Heart left ventricle (tissue), 13 donors: ENCODE data around the gene MED27.

Experiments
- POLR2A ChIP-seq, 2 donors: fragments of 450-650 bp; IDR thresholded peaks; one replicate each; pipeline ENCODE4 v1.6.1; 2017; ENCODE audit warnings: antibody characterized with exemption in 2 of 2, mild to moderate bottlenecking in 2 of 2, moderate library complexity in 2 of 2
- TF ChIP-seq, protein P1 (sequence below), 12 donors: fragments of 200-600 bp; sonication (generic) in 4 of 12; IDR thresholded peaks; one replicate each; pipeline versions ENCODE4 v1.5.0 to v1.8.0; 2018 to 2022; ENCODE audit warnings: antibody characterized with exemption in 12 of 12, mild to moderate bottlenecking in 5 of 12
- donor health status: ischemic (EF 13 %, LVEDD 7.1; RV severe dilation, severe dysfunction).
- donor health status: DM: no; HTN: yes; CAD: no.
- donor health status: DM: no; HTN: no; CAD: no.
- donor health status: ischemic (EF 25% LVEDD 6.9; RV normal size, moderate dysfunction).
- donor health status: ischemic (EF 25% LVEDD 5.7; RV mildly dilated, moderate dysfunction).
- donor health status: ischemic (EF 35%, LVEDD 5.7; RV mildly dilated, moderate dysfunction).
- donor health status: nonischemic (EF 11% LVEDD 7.7; RV severe dilation, severe dysfunction).
- donor health status: DM: yes; HTN: yes; CAD: no.
- donor health status: PGD.
- donor health status: ischemic (EF 29% LVEDD 5.4; RV normal size, mild dysfunction).
- donor health status: nonischemic (EF 23%, LVEDD 6.1; RV moderate dilation, normal function).

- TF ChIP-seq POLR2A (IDR thresholded peaks at IDR 0.05): no peak
- TF ChIP-seq, protein P1, sequence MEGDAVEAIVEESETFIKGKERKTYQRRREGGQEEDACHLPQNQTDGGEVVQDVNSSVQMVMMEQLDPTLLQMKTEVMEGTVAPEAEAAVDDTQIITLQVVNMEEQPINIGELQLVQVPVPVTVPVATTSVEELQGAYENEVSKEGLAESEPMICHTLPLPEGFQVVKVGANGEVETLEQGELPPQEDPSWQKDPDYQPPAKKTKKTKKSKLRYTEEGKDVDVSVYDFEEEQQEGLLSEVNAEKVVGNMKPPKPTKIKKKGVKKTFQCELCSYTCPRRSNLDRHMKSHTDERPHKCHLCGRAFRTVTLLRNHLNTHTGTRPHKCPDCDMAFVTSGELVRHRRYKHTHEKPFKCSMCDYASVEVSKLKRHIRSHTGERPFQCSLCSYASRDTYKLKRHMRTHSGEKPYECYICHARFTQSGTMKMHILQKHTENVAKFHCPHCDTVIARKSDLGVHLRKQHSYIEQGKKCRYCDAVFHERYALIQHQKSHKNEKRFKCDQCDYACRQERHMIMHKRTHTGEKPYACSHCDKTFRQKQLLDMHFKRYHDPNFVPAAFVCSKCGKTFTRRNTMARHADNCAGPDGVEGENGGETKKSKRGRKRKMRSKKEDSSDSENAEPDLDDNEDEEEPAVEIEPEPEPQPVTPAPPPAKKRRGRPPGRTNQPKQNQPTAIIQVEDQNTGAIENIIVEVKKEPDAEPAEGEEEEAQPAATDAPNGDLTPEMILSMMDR (IDR thresholded peaks at IDR 0.05): no peak
Observed at GRCh38 chr9:131910572-131910971, 169.1 kb downstream of the MED27 start.
